Neural progenitor cell (in vitro differentiated cells): ENCODE measurements around the gene OVOL3. TPM values are rescaled to one million over a fixed set of nuclear protein-coding genes. Genes with fewer than 3 reads are reported as not detected.

Experiments
- DNase-seq: peaks from one replicate; pipeline ENCODE4 v3.0.0-alpha.2; 2016; ENCODE audit warnings: low spot score
- H2AFZ ChIP-seq: fragments of 200-600 bp; sonication (generic); replicated peaks from 2 replicates; pipeline ENCODE4 v1.6.1; 2016; ENCODE audit warnings: antibody characterized with exemption
- H3F3A ChIP-seq: fragments of 200-600 bp; sonication (generic); 2 replicates; pipeline ENCODE4 v1.6.1; 2016; ENCODE audit warnings: antibody characterized with exemption, low read depth
- H3K27ac ChIP-seq: fragments of 200-600 bp; sonication (generic); 2 replicates; pipeline ENCODE4 v1.5.1; 2016; ENCODE audit warnings: mild to moderate bottlenecking
- H3K27me3 ChIP-seq: fragments of 200-600 bp; sonication (generic); 2 replicates; pipeline ENCODE4 v1.6.1; 2016; ENCODE audit warnings: mild to moderate bottlenecking, moderate library complexity
- H3K36me3 ChIP-seq: fragments of 200-600 bp; sonication (generic); 2 replicates; pipeline ENCODE4 v1.5.1; 2016
- H3K4me1 ChIP-seq: fragments of 200-600 bp; sonication (generic); 2 replicates; pipeline ENCODE4 v1.6.1; 2016; ENCODE audit warnings: mixed run types
- H3K4me2 ChIP-seq: fragments of 200-600 bp; sonication (generic); 2 replicates; pipeline ENCODE4 v1.6.1; 2016
- H3K4me3 ChIP-seq: fragments of 200-600 bp; sonication (generic); 2 replicates; pipeline ENCODE4 v1.5.1; 2016
- H3K79me2 ChIP-seq: fragments of 200-600 bp; sonication (generic); 2 replicates; pipeline ENCODE4 v1.6.1; 2016; ENCODE audit warnings: low read depth
- H3K9ac ChIP-seq: fragments of 200-600 bp; sonication (generic); 2 replicates; pipeline ENCODE4 v1.6.1; 2016
- H3K9me3 ChIP-seq: fragments of 200-600 bp; sonication (generic); 2 replicates; pipeline ENCODE4 v1.5.1; 2016; ENCODE audit warnings: low read depth
- H4K20me1 ChIP-seq: fragments of 200-600 bp; sonication (generic); 2 replicates; pipeline ENCODE4 v1.6.1; 2016; ENCODE audit warnings: low read depth
- H3K27ac Mint-ChIP-seq: 3 replicates; pipeline ENCODE4 v1.8.0; 2021; ENCODE audit warnings: mixed read lengths
- H3K27me3 Mint-ChIP-seq: 2 replicates; pipeline ENCODE4 v1.8.0; 2022; ENCODE audit warnings: low read depth, mild to moderate bottlenecking, inconsistent platforms, moderate library complexity, mixed read lengths; ENCODE audit not compliant: insufficient read depth
- H3K36me3 Mint-ChIP-seq: 3 replicates; pipeline ENCODE4 v1.8.0; 2021; ENCODE audit warnings: mixed read lengths
- H3K4me1 Mint-ChIP-seq: 3 replicates; pipeline ENCODE4 v1.8.0; 2021; ENCODE audit warnings: mixed read lengths
- H3K4me3 Mint-ChIP-seq: 3 replicates; pipeline ENCODE4 v1.8.0; 2021; ENCODE audit warnings: mild to moderate bottlenecking, moderate library complexity, mixed read lengths
- H3K9me3 Mint-ChIP-seq: 3 replicates; pipeline ENCODE4 v1.8.0; 2020; ENCODE audit warnings: mixed read lengths
- CTCF ChIP-seq: fragments of 200-600 bp; sonication (generic); IDR thresholded peaks from 2 replicates; pipeline ENCODE4 v1.5.1; 2017; ENCODE audit warnings: antibody characterized with exemption, mild to moderate bottlenecking
- EZH2 ChIP-seq: fragments of 200-600 bp; sonication (generic); IDR thresholded peaks from 2 replicates; pipeline ENCODE4 v1.6.1; 2017; ENCODE audit warnings: antibody characterized with exemption, mild to moderate bottlenecking, moderate library complexity
- EZH2phosphoT487 ChIP-seq: fragments of 200-600 bp; sonication (generic); IDR thresholded peaks from 2 replicates; pipeline ENCODE4 v1.6.1; 2017; ENCODE audit warnings: antibody characterized with exemption
- total RNA-seq: library from RNA; depleted of rRNA; stranded (reverse); fragments of >200 nt; gene quantifications from 2 replicates; pipeline ENCODE4 v1.2.3, GENCODE V29; 2015; ENCODE audit warnings: low replicate concordance

Gene OVOL3
- total RNA-seq, 1 donor from 2014 or later: not detected

GRCh38 chr19:36092566-36092965, 18.4 kb upstream of the OVOL3 start:
- H3K36me3 Mint-ChIP-seq: peaks cover 19% of the 10 kb centered on the region
- H3F3A ChIP-seq: peaks cover 4% of the 10 kb centered on the region
- no peak overlapping the region for H2AFZ ChIP-seq
- no peak for TF ChIP-seq CTCF
- no peak for TF ChIP-seq EZH2phosphoT487
- TF ChIP-seq EZH2: no peak
- H3K4me3 ChIP-seq: no peak overlapping the region
- no peak overlapping the region for H3K4me2 ChIP-seq
- H3K27me3 Mint-ChIP-seq: peaks cover 2% of the 10 kb centered on the region
- no peaks in the 10 kb centered on the region for H4K20me1 ChIP-seq
- no peak overlapping the region for H3K4me3 Mint-ChIP-seq
- H3K27ac Mint-ChIP-seq: no peak overlapping the region
- no peaks in the 10 kb centered on the region for H3K79me2 ChIP-seq
- H3K9me3 ChIP-seq: no peaks in the 10 kb centered on the region
- H3K27ac ChIP-seq: no peak overlapping the region
- H3K4me1 ChIP-seq: no peaks in the 10 kb centered on the region
- no peak for DNase-seq
- H3K9me3 Mint-ChIP-seq: no peaks in the 10 kb centered on the region
- no peaks in the 10 kb centered on the region for H3K36me3 ChIP-seq
- H3K4me1 Mint-ChIP-seq: no peaks in the 10 kb centered on the region
- H3K27me3 ChIP-seq: no peaks in the 10 kb centered on the region
- H3K9ac ChIP-seq: no peak overlapping the region

GRCh38 chr19:36093146-36093662, 17.7 kb upstream of the OVOL3 start:
- Mint-ChIP-seq H3K4me1 (no peaks in the 10 kb centered on the region), H3K36me3 (peaks cover 16% of the 10 kb centered on the region), H3K4me3 (no peak overlapping the region), H3K9me3 (no peaks in the 10 kb centered on the region), H3K27ac (no peak overlapping the region), H3K27me3 (peaks cover 2% of the 10 kb centered on the region)
- H3K27ac ChIP-seq: no peak overlapping the region
- H4K20me1 ChIP-seq: no peaks in the 10 kb centered on the region
- no peaks in the 10 kb centered on the region for H3K4me1 ChIP-seq
- no peaks in the 10 kb centered on the region for H3K27me3 ChIP-seq
- no peaks in the 10 kb centered on the region for H3K9me3 ChIP-seq
- no peak overlapping the region for H2AFZ ChIP-seq
- H3K4me2 ChIP-seq: no peak overlapping the region
- H3K36me3 ChIP-seq: no peaks in the 10 kb centered on the region
- TF ChIP-seq EZH2: no peak
- TF ChIP-seq EZH2phosphoT487: no peak
- no peak for TF ChIP-seq CTCF
- peaks cover 4% of the 10 kb centered on the region for H3F3A ChIP-seq
- H3K79me2 ChIP-seq: no peaks in the 10 kb centered on the region
- no peak overlapping the region for H3K4me3 ChIP-seq
- no peak for DNase-seq
- no peak overlapping the region for H3K9ac ChIP-seq

- no peak overlapping the region for H2AFZ ChIP-seq
These were observed 17.3 kb upstream of the OVOL3 start for GRCh38 chr19:36093687-36094086.

More at GRCh38 chr19:36093687-36094086, 17.3 kb upstream of the OVOL3 start:
- no peaks in the 10 kb centered on the region for H3K36me3 ChIP-seq
- Mint-ChIP-seq H3K27me3 (peaks cover under 1% of the 10 kb centered on the region), H3K4me1 (no peaks in the 10 kb centered on the region), H3K36me3 (peaks cover 16% of the 10 kb centered on the region), H3K9me3 (no peaks in the 10 kb centered on the region), H3K27ac (no peak overlapping the region), H3K4me3 (no peak overlapping the region)
- no peak overlapping the region for H3K4me2 ChIP-seq
- H3F3A ChIP-seq: peaks cover 4% of the 10 kb centered on the region
- no peaks in the 10 kb centered on the region for H3K27me3 ChIP-seq
- no peaks in the 10 kb centered on the region for H3K9me3 ChIP-seq
- H4K20me1 ChIP-seq: no peaks in the 10 kb centered on the region
- no peak overlapping the region for H3K4me3 ChIP-seq
- no peak overlapping the region for H3K27ac ChIP-seq
- no peaks in the 10 kb centered on the region for H3K4me1 ChIP-seq
- no peaks in the 10 kb centered on the region for H3K79me2 ChIP-seq
- no peak for DNase-seq
- no peak for TF ChIP-seq EZH2phosphoT487
- TF ChIP-seq CTCF: no peak
- H3K9ac ChIP-seq: no peak overlapping the region
